Spleen (tissue), 11 donors: ENCODE measurements around the gene TFAP2C. TPM values are rescaled to one million over a fixed set of nuclear protein-coding genes. Genes with fewer than 3 reads are reported as not detected.

Experiments
- DNase-seq: peaks from one replicate; pipeline ENCODE4 v3.0.0-alpha.2; 2020
- H3K27ac ChIP-seq, 8 donors: fragments of 200-600 bp; sonication (generic) in 7 of 8; 1 replicate in 4 of 8; 2 replicates in 4 of 8; pipeline versions ENCODE4 v1.5.0 to v1.8.0; 2016 to 2021; ENCODE audit warnings: inconsistent platforms in 4 of 8, mild to moderate bottlenecking in 4 of 8, moderate library complexity in 1 of 8
- H3K27me3 ChIP-seq, 7 donors: fragments of 200-600 bp; sonication (generic) in 6 of 7; replicated peaks in 1 of 7; 1 replicate in 4 of 7; 2 replicates in 3 of 7; pipeline versions ENCODE4 v1.5.0 to v1.8.0; 2016 to 2021; ENCODE audit warnings: inconsistent platforms in 3 of 7, mild to moderate bottlenecking in 1 of 7
- H3K36me3 ChIP-seq, 6 donors: fragments of 200-600 bp; sonication (generic) in 5 of 6; 1 replicate in 4 of 6; 2 replicates in 2 of 6; pipeline versions ENCODE4 v1.5.0 to v1.8.0; 2016 to 2021; ENCODE audit warnings: inconsistent platforms in 2 of 6
- H3K4me1 ChIP-seq, 6 donors: fragments of 200-600 bp; sonication (generic) in 5 of 6; 1 replicate in 3 of 6; 2 replicates in 3 of 6; pipeline versions ENCODE4 v1.5.0 to v1.8.0; 2016 to 2021; ENCODE audit warnings: inconsistent platforms in 3 of 6
- H3K4me3 ChIP-seq, 8 donors: fragments of 200-600 bp; sonication (generic) in 7 of 8; 1 replicate in 4 of 8; 2 replicates in 4 of 8; pipeline versions ENCODE4 v1.5.0 to v1.8.0; 2016 to 2021; ENCODE audit warnings: inconsistent platforms in 4 of 8, mild to moderate bottlenecking in 4 of 8, moderate library complexity in 2 of 8
- H3K9me3 ChIP-seq, 8 donors: fragments of 200-600 bp; sonication (generic) in 7 of 8; 1 replicate in 4 of 8; 2 replicates in 4 of 8; pipeline versions ENCODE4 v1.5.0 to v1.8.0; 2016 to 2021; ENCODE audit warnings: inconsistent platforms in 4 of 8
- POLR2A ChIP-seq, 3 donors: fragments of 450-650 bp; IDR thresholded peaks; one replicate each; pipeline ENCODE4 v1.5.1; 2017; ENCODE audit warnings: antibody characterized with exemption in 3 of 3, mild to moderate bottlenecking in 1 of 3
- POLR2AphosphoS5 ChIP-seq, 3 donors: sonication (generic); formaldehyde crosslinking; IDR thresholded peaks; one replicate each; pipeline ENCODE4 v1.5.1; 2017; ENCODE audit warnings: antibody characterized with exemption in 3 of 3
- WGBS, 5 donors: extraction: QIAGEN DNeasy Blood & Tissue Kit in 3 of 5; methylation state at CpG; one replicate each; pipeline versions ENCODE4 v1.1.5 to v1.1.7; 2013 to 2018; 5-methylcytosine and 5-hydroxymethylcytosine counted together
- intact Hi-C: fragments of 100-400 bp; cut with DNase I; formaldehyde crosslinking; loops from one replicate; pipeline ENCODE4 v1.15.0; 2023; ENCODE audit warnings: low total_unique reads
- polyA plus RNA-seq, 3 donors: library from polyadenylated mRNA; stranded (reverse); fragments of 200-250 nt; gene quantifications; one replicate each; pipeline ENCODE4 v1.2.1, GENCODE V29; 2013
- small RNA-seq, 4 donors: library from RNA; depleted of rRNA; stranded (forward); fragments of <200 nt; gene quantifications; one replicate each; pipeline ENCODE3, GENCODE V24; 2016
- total RNA-seq, 7 donors: library from RNA; depleted of rRNA in 3 of 7; stranded (reverse); fragments of >200 nt in 3 of 7; fragmentation: NEBNext Ultra II Directional in 4 of 7; extraction: Animal tissue kit (Norgen Biotek cat#: 25700) in 4 of 7; gene quantifications; one replicate each; pipeline versions ENCODE4 v1.1.0 to v1.2.1, GENCODE V29; 2016 to 2021
- donor health status: healthy with polysubstance abuse.
- donor health status: DM: no; HTN: no; CAD: no; lungs with moderate emphysema.
- donor health status: DM: no; HTN: no; CAD: no.
- donor health status: Bipolar disorder and iron deficiency.
- donor health status: healthy.
- donor health status: DM: no; HTN: no; CAD: no.
- donor health status: DM: yes; HTN: yes; CAD: no.

TFAP2C gene
- total and polyA plus RNA-seq, 10 donors = 0.03 to 0.16 (median 0.10) TPM; not detected in 7

DNA sequence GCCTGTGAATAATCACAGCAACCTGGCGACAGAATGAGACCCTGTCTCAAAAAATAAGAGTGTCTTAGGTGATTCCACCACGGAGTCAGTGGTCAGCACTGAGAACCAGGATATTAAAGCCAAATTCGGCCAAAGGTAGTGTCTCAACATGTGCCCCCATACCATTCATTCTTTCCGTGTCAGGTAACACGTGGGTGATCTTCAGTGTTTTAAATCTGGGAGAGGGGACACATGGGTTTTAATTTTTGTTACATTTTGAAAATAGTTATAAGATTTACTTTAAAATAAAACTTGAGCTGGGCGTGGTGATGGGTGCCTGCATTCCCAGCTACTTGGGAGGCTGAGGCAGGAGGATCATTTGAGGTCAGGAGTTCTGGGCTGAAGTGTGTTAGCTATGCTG, 59.0 kb downstream of the TFAP2C start:
- WGBS, 5 donors = 79 to 90% (median 81%) methylated on average over 6 of the region's 6 CpGs
- intact Hi-C loops = no loop called here
- Histone ChIP-seq H3K9me3 (no peaks in the 10 kb centered on the region), H3K36me3 (no peaks in the 10 kb centered on the region), H3K4me1 (no peaks in the 10 kb centered on the region), H3K27me3 (peaks cover 0 to 59% (median 0%) of the 10 kb centered on the region in 7 donors), H3K27ac (no peak overlapping the region), H3K4me3 (no peak overlapping the region)
- TF ChIP-seq POLR2A (IDR thresholded peaks at IDR 0.05) (no peak), POLR2AphosphoS5 (IDR thresholded peaks at IDR 0.05) (no peak)
- DNase-seq = no peak

Small RNA genes lying within 50 kb of the gene (small RNA-seq; reads per million reads assigned to genes)
- gene RN7SL170P (0 reads per million in 4 donors), gene RNU6-1146P (0 reads per million in 4 donors)

Other genes with a start within 250 kb of the TFAP2C start
- 10 to 100 TPM in 1 of 7 donors, 1 to 10 TPM in 6; 3.0 to 10.0 (median 7.5) TPM for gene AURKA, start 237.1 kb upstream of the TFAP2C start, total RNA-seq
- 1 to 10 TPM; 1.6 to 7.2 (median 5.1) TPM for gene AURKA, start 237.1 kb upstream of the TFAP2C start, polyA plus RNA-seq
- gene CSTF1, start 236.7 kb upstream of the TFAP2C start, total RNA-seq = 10 to 100 TPM; 24.4 to 45.0 (median 32.9) TPM
- 10 to 100 TPM in 2 of 3 donors, 1 to 10 TPM in 1; 9.8 to 13.8 (median 10.9) TPM for gene CSTF1, start 236.7 kb upstream of the TFAP2C start, polyA plus RNA-seq
- 10 to 100 TPM; 10.3 to 15.5 (median 12.5) TPM for gene CASS4, start 217.0 kb upstream of the TFAP2C start, total RNA-seq
- 1 to 10 TPM; 1.2 to 1.9 (median 1.6) TPM for gene CASS4, start 217.0 kb upstream of the TFAP2C start, polyA plus RNA-seq
- gene RTF2, start 160.7 kb upstream of the TFAP2C start, total RNA-seq = 10 to 100 TPM; 50.3 to 89.3 (median 72.7) TPM
- 10 to 100 TPM; 66.2 to 83.9 (median 83.8) TPM for gene RTF2, start 160.7 kb upstream of the TFAP2C start, polyA plus RNA-seq
- 1 to 10 TPM in 6 of 7 donors, not detected in 1; 1.2 to 4.3 (median 2.1) TPM for gene FAM209A, start 104.6 kb upstream of the TFAP2C start, total RNA-seq
- gene FAM209A, start 104.6 kb upstream of the TFAP2C start, polyA plus RNA-seq = 1 to 10 TPM in 2 of 3 donors, under 1 TPM in 1; 0.59 to 2.0 (median 1.1) TPM
- gene FAM209B, start 96.1 kb upstream of the TFAP2C start, total RNA-seq = 1 to 10 TPM in 3 of 7 donors, under 1 TPM in 1, not detected in 3; 0.97 to 1.9 (median 1.6) TPM
- 1 to 10 TPM; 1.4 to 5.8 (median 3.3) TPM for gene FAM209B, start 96.1 kb upstream of the TFAP2C start, polyA plus RNA-seq